ENCODE data around the gene FGF8.
A peak's percentile ranks its signal among the peaks of the same experiment; 100 is the strongest.

FGF8 gene

GRCh38 chr10:101775273-101776160 is at the start of gene FGF8:
Gene FGF8, minus strand, starts transcription at chr10:101776114. Its CDS starts 214 bp downstream, at chr10:101775900.
- Histone ChIP-seq H3K9ac (no peak within 1 kb of the TSS), H3K4me1 (peaks cover 20 to 23% (median 22%) of the 10 kb centered on the region in 10 experiments), H3K27ac (no peak within 1 kb of the TSS), H4K20me1 (peaks cover 1 to 85% (median 75%) of the 10 kb centered on the region in 11 experiments; a peak in 20 of 22 replicates), H3K9me3 (replicated peaks in 1 of 11) (no peaks in the 10 kb centered on the region; a peak in 1 of 22 replicates), H3K4me3 (no peak within 1 kb of the TSS), H3K27me3 (peaks cover 97 to 100% (median 98%) of the 10 kb centered on the region in 11 experiments), H3K4me2 (no peak within 1 kb of the TSS), H3K36me3 (peaks cover 0 to 15% (median 3%) of the 10 kb centered on the region in 11 experiments; a peak in 8 of 22 replicates)
- no peak for TF ChIP-seq Cebpa-rat (IDR thresholded peaks at IDR 0.05)

- Histone ChIP-seq H3K27ac (no peak overlapping the region), H3K4me2 (no peak overlapping the region), H3K4me1 (peaks cover 2 to 31% (median 25%) of the 10 kb centered on the region in 10 experiments), H3K36me3 (peaks cover 0 to 27% (median 0%) of the 10 kb centered on the region in 11 experiments; a peak in 4 of 22 replicates), H3K27me3 (no peaks in the 10 kb centered on the region), H3K4me3 (no peak overlapping the region), H3K9ac (no peak overlapping the region), H3K9me3 (replicated peaks in 1 of 11) (no peaks in the 10 kb centered on the region), H4K20me1 (peaks cover 0 to under 1% (median 0%) of the 10 kb centered on the region in 11 experiments; a peak in 7 of 22 replicates)
- no peak for TF ChIP-seq Cebpa-rat (IDR thresholded peaks at IDR 0.05)
Measured at GRCh38 chr10:101824736-101825135, 48.8 kb upstream of the FGF8 start.

- TF ChIP-seq Cebpa-rat (IDR thresholded peaks at IDR 0.05) = no peak
- peaks cover 0 to under 1% (median 0%) of the 10 kb centered on the region in 11 experiments; a peak in 1 of 22 replicates for H3K36me3 ChIP-seq
- peaks cover 27 to 35% (median 30%) of the 10 kb centered on the region in 10 experiments for H3K4me1 ChIP-seq
- H3K27me3 ChIP-seq = no peaks in the 10 kb centered on the region
- H3K9me3 ChIP-seq (replicated peaks in 1 of 11) = no peaks in the 10 kb centered on the region
- peaks cover 38 to 41% (median 39%) of the 10 kb centered on the region in 11 experiments for H4K20me1 ChIP-seq
- peak overlapping the region; percentile 78 to 96 (median 91) for H3K4me2 ChIP-seq
- peak overlapping the region; percentile 86 to 99 (median 94) for H3K9ac ChIP-seq
- peak overlapping the region; percentile 42 to 99 (median 92); a peak in 21 of 22 replicates for H3K27ac ChIP-seq
- H3K4me3 ChIP-seq = peak overlapping the region; percentile 51 to 99 (median 94)
Measured at GRCh38 chr10:101818872-101819633, 43.1 kb upstream of the FGF8 start.

- peaks cover 46 to 49% (median 47%) of the 10 kb centered on the region in 11 experiments for H4K20me1 ChIP-seq
- H3K36me3 ChIP-seq = peaks cover 0 to 8% (median 2%) of the 10 kb centered on the region in 11 experiments; a peak in 13 of 22 replicates
- peak within 1 kb of the TSS; percentile 80 to 99 (median 94) for H3K27ac ChIP-seq
- H3K4me3 ChIP-seq = peak within 1 kb of the TSS; percentile 80 to 100 (median 97)
- H3K27me3 ChIP-seq = no peaks in the 10 kb centered on the region
- H3K4me1 ChIP-seq = peaks cover 30 to 38% (median 33%) of the 10 kb centered on the region in 10 experiments
- H3K9me3 ChIP-seq (replicated peaks in 1 of 11) = no peaks in the 10 kb centered on the region
- TF ChIP-seq Cebpa-rat (IDR thresholded peaks at IDR 0.05) = no peak
- peak within 1 kb of the TSS; percentile 86 to 99 (median 94) for H3K9ac ChIP-seq
- H3K4me2 ChIP-seq = peak within 1 kb of the TSS; percentile 87 to 96 (median 92)
Measured at GRCh38 chr10:101818119-101818871, 42.4 kb upstream of the FGF8 start, which contains the start of gene OGA. Gene OGA, minus strand, starts transcription at chr10:101818444. Its CDS starts 422 bp downstream, at chr10:101818022.

- Histone ChIP-seq H3K4me3 (peak overlapping the region; percentile 80 to 100 (median 97)), H3K4me2 (peak overlapping the region; percentile 80 to 96 (median 91)), H3K27ac (peak overlapping the region; percentile 80 to 99 (median 94)), H3K27me3 (no peaks in the 10 kb centered on the region), H3K9ac (peak overlapping the region; percentile 86 to 99 (median 94)), H3K9me3 (replicated peaks in 1 of 11) (no peaks in the 10 kb centered on the region), H3K4me1 (peaks cover 30 to 38% (median 33%) of the 10 kb centered on the region in 10 experiments), H3K36me3 (peaks cover 6 to 16% (median 9%) of the 10 kb centered on the region in 11 experiments), H4K20me1 (peaks cover 54 to 56% (median 54%) of the 10 kb centered on the region in 11 experiments)
- TF ChIP-seq Cebpa-rat (IDR thresholded peaks at IDR 0.05) = no peak
Measured at GRCh38 chr10:101817337-101818118, 41.6 kb upstream of the FGF8 start.

GRCh38 chr10:101816913-101817336 is 41.0 kb upstream of the FGF8 start:
- peak overlapping the region; percentile 80 to 99 (median 94); a peak in 21 of 22 replicates for H3K27ac ChIP-seq
- peaks cover 60 to 63% (median 60%) of the 10 kb centered on the region in 11 experiments for H4K20me1 ChIP-seq
- H3K4me1 ChIP-seq = peaks cover 30 to 38% (median 33%) of the 10 kb centered on the region in 10 experiments
- no peaks in the 10 kb centered on the region for H3K27me3 ChIP-seq
- TF ChIP-seq Cebpa-rat (IDR thresholded peaks at IDR 0.05) = no peak
- H3K36me3 ChIP-seq = peaks cover 12 to 22% (median 15%) of the 10 kb centered on the region in 11 experiments
- peak overlapping the region; percentile 86 to 99 (median 94) for H3K9ac ChIP-seq
- peak overlapping the region; percentile 80 to 96 (median 91) for H3K4me2 ChIP-seq
- H3K4me3 ChIP-seq = peak overlapping the region; percentile 80 to 100 (median 97)
- no peaks in the 10 kb centered on the region for H3K9me3 ChIP-seq (replicated peaks in 1 of 11)

- Histone ChIP-seq H3K9me3 (replicated peaks in 1 of 11) (no peaks in the 10 kb centered on the region), H3K27ac (peak overlapping the region in 10 of 11 experiments; percentile 80 to 99 (median 93); a peak in 19 of 22 replicates), H3K9ac (peak overlapping the region; percentile 86 to 99 (median 94)), H3K36me3 (peaks cover 18 to 26% (median 20%) of the 10 kb centered on the region in 11 experiments), H4K20me1 (peaks cover 64 to 68% (median 66%) of the 10 kb centered on the region in 11 experiments), H3K4me2 (peak overlapping the region; percentile 80 to 96 (median 91)), H3K4me3 (peak overlapping the region; percentile 80 to 100 (median 97)), H3K4me1 (peaks cover 30 to 38% (median 33%) of the 10 kb centered on the region in 10 experiments), H3K27me3 (no peaks in the 10 kb centered on the region)
- no peak for TF ChIP-seq Cebpa-rat (IDR thresholded peaks at IDR 0.05)
Measured at GRCh38 chr10:101816376-101816775, 40.5 kb upstream of the FGF8 start.
